ENCODE data around the gene PCDHGC3.

Gene PCDHGC3

DNA sequence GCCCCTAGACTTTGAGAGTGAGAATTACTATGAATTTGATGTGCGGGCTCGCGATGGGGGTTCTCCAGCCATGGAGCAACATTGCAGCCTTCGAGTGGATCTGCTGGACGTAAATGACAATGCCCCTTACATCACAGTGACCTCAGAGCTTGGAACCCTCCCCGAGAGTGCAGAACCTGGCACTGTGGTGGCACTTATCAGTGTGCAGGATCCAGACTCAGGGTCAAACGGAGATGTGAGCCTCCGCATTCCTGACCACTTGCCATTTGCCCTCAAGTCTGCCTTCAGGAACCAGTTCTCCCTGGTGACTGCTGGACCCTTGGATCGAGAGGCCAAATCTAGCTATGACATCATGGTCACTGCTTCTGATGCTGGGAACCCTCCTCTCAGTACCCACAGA lies 10.3 kb downstream of the PCDHGC3 start:
- no peak for DNase-seq
- no peaks in the 10 kb centered on the region for H3K9me3 ChIP-seq (replicated peaks; ENCODE audit: insufficient read depth, low read length)
- H3K4me3 ChIP-seq (ENCODE audit: low read length), result no peak overlapping the region
- no peaks in the 10 kb centered on the region for H3K27me3 ChIP-seq (replicated peaks; ENCODE audit: insufficient read depth, low read length)
- no peaks in the 10 kb centered on the region for H3K9me2 ChIP-seq (replicated peaks; ENCODE audit: insufficient read depth, low read length)
- TF ChIP-seq EZH2phosphoT487 (IDR thresholded peaks at IDR 0.05; ENCODE audit: low read length) (no peak), EZH2 (optimal IDR thresholded peaks at IDR 0.05; ENCODE audit: low read depth, low read length) (no peak)
- TF ChIP-seq, protein P1, sequence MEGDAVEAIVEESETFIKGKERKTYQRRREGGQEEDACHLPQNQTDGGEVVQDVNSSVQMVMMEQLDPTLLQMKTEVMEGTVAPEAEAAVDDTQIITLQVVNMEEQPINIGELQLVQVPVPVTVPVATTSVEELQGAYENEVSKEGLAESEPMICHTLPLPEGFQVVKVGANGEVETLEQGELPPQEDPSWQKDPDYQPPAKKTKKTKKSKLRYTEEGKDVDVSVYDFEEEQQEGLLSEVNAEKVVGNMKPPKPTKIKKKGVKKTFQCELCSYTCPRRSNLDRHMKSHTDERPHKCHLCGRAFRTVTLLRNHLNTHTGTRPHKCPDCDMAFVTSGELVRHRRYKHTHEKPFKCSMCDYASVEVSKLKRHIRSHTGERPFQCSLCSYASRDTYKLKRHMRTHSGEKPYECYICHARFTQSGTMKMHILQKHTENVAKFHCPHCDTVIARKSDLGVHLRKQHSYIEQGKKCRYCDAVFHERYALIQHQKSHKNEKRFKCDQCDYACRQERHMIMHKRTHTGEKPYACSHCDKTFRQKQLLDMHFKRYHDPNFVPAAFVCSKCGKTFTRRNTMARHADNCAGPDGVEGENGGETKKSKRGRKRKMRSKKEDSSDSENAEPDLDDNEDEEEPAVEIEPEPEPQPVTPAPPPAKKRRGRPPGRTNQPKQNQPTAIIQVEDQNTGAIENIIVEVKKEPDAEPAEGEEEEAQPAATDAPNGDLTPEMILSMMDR (IDR thresholded peaks at IDR 0.05; ENCODE audit: low read length), result no peak
- no peak overlapping the region for H3K9ac ChIP-seq (ENCODE audit: low read length)
- H3K4me2 ChIP-seq (ENCODE audit: low read depth, low read length), result no peak overlapping the region
- H2AFZ ChIP-seq (ENCODE audit: low read length), result no peak overlapping the region
- no peaks in the 10 kb centered on the region for H4K20me1 ChIP-seq (ENCODE audit: insufficient read depth, low read length)
- no peaks in the 10 kb centered on the region for H3K79me2 ChIP-seq (ENCODE audit: low read length)
- no peaks in the 10 kb centered on the region for H3K36me3 ChIP-seq (replicated peaks; ENCODE audit: insufficient read depth, low read length)
- no peak overlapping the region for H3K27ac ChIP-seq (ENCODE audit: low read length)
- no peaks in the 10 kb centered on the region for H3K4me1 ChIP-seq (ENCODE audit: low read length)
- H3F3A ChIP-seq (ENCODE audit: insufficient read depth, low read length), result no peaks in the 10 kb centered on the region

DNA sequence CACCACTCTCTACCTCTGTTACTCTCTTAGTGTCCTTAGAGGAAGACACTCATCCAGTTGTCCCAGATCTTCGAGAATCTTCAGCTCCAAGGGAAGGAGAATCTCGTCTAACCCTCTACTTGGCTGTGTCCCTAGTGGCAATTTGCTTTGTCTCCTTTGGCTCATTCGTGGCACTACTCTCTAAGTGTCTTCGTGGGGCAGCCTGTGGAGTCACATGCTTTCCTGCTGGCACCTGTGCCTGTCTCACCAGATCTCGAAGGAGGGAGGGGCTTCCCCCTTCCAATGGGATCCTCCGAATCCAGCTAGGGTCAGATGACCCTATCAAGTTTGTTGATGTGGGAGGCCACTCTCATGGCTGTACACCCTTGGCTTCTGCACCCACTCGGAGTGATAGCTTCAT lies 11.4 kb downstream of the PCDHGC3 start:
- Histone ChIP-seq H3K27ac (ENCODE audit: low read length) (no peak overlapping the region), H3K9me3 (replicated peaks; ENCODE audit: insufficient read depth, low read length) (no peaks in the 10 kb centered on the region), H3K4me3 (ENCODE audit: low read length) (no peak overlapping the region), H3K27me3 (replicated peaks; ENCODE audit: insufficient read depth, low read length) (no peaks in the 10 kb centered on the region), H3K4me1 (ENCODE audit: low read length) (no peaks in the 10 kb centered on the region), H3K36me3 (replicated peaks; ENCODE audit: insufficient read depth, low read length) (no peaks in the 10 kb centered on the region), H3K79me2 (ENCODE audit: low read length) (no peaks in the 10 kb centered on the region), H2AFZ (ENCODE audit: low read length) (no peak overlapping the region), H3K9ac (ENCODE audit: low read length) (no peak overlapping the region), H3K4me2 (ENCODE audit: low read depth, low read length) (no peak overlapping the region), H4K20me1 (ENCODE audit: insufficient read depth, low read length) (no peaks in the 10 kb centered on the region), H3K9me2 (replicated peaks; ENCODE audit: insufficient read depth, low read length) (no peaks in the 10 kb centered on the region), H3F3A (ENCODE audit: insufficient read depth, low read length) (no peaks in the 10 kb centered on the region)
- DNase-seq, result no peak
- TF ChIP-seq EZH2 (optimal IDR thresholded peaks at IDR 0.05; ENCODE audit: low read depth, low read length) (no peak), EZH2phosphoT487 (IDR thresholded peaks at IDR 0.05; ENCODE audit: low read length) (no peak)
- TF ChIP-seq, protein P1 (IDR thresholded peaks at IDR 0.05; ENCODE audit: low read length), result no peak

DNA sequence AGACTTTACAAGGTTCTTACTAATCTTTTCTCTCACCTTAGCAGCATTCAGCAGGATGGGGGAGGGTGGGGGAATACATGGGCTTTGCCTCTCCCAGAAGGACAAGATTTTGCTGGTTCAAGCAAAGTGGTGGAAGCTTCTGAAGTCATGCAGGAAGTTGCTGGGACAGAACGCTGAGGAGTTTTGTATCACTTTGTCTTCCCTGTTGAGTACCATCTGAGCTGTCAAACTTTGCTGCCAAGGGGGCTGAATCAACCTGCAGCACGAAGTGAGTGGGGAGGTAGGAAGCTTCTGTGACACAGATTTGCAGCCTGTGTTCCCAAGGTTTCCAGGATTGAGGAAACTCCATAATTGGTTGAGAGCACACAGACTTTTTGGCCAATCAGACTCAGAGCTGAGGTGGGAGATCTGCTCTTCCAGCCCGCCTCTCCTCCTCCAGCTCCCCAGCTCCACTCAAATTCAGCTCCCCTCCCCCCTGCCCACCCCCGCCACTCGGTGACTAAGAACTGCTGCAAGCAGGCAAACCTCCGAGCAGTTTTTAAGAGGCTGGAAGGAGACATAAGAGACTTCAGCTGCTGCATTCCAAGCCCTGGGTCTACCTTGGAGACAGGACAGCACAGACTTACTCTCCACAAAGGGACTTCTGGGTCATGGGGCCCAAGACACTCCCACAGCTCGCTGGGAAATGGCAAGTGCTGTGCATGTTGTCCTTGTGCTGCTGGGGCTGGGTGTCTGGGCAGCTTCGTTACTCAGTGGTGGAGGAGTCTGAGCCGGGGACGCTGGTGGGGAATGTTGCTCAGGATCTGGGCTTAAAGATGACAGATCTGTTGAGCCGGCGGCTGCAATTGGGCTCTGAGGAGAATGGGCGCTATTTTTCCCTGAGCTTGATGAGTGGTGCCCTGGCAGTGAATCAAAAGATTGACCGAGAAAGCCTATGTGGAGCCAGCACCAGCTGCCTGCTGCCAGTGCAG lies 13.1 kb downstream of the PCDHGC3 start, which contains the start of gene PCDHGC5:
Gene PCDHGC5 (plus strand): TSS at position 491 of the 971 bp plus-strand sequence. CDS start 160 bp downstream, at position 651.
- Histone ChIP-seq H3K27ac (ENCODE audit: low read length) (no peak within 1 kb of the TSS), H3K79me2 (ENCODE audit: low read length) (no peaks in the 10 kb centered on the region), H4K20me1 (ENCODE audit: insufficient read depth, low read length) (no peaks in the 10 kb centered on the region), H3K36me3 (replicated peaks; ENCODE audit: insufficient read depth, low read length) (no peaks in the 10 kb centered on the region), H3F3A (ENCODE audit: insufficient read depth, low read length) (no peaks in the 10 kb centered on the region), H3K27me3 (replicated peaks; ENCODE audit: insufficient read depth, low read length) (peaks cover 4% of the 10 kb centered on the region), H3K4me1 (ENCODE audit: low read length) (no peaks in the 10 kb centered on the region), H3K4me3 (ENCODE audit: low read length) (no peak within 1 kb of the TSS), H3K9me3 (replicated peaks; ENCODE audit: insufficient read depth, low read length) (no peaks in the 10 kb centered on the region), H3K4me2 (ENCODE audit: low read depth, low read length) (no peak within 1 kb of the TSS), H3K9ac (ENCODE audit: low read length) (no peak within 1 kb of the TSS), H2AFZ (ENCODE audit: low read length) (no peak within 1 kb of the TSS), H3K9me2 (replicated peaks; ENCODE audit: insufficient read depth, low read length) (no peaks in the 10 kb centered on the region)
- DNase-seq, result no peak
- TF ChIP-seq EZH2 (optimal IDR thresholded peaks at IDR 0.05; ENCODE audit: low read depth, low read length) (no peak), EZH2phosphoT487 (IDR thresholded peaks at IDR 0.05; ENCODE audit: low read length) (no peak)
- TF ChIP-seq, protein P1 (IDR thresholded peaks at IDR 0.05; ENCODE audit: low read length), result no peak

All from MM.1S (cell line).